H9 (cell line): ENCODE data around the gene GRID1. TPM values are rescaled to one million over a fixed set of nuclear protein-coding genes. Genes with fewer than 3 reads are reported as not detected.

Experiments
- DNase-seq: peaks from one replicate; pipeline ENCODE4 v3.0.0-alpha.2; 2017
- H2AFZ ChIP-seq: one replicate; pipeline ENCODE4 v1.6.1; 2013; ENCODE audit warnings: mild to moderate bottlenecking, low read length, control low read depth, moderate library complexity
- H2AK5ac ChIP-seq: 2 replicates; pipeline ENCODE4 v1.6.1; 2013; ENCODE audit warnings: low read length, control low read depth, mixed read lengths; ENCODE audit not compliant: insufficient read length
- H2BK120ac ChIP-seq: one replicate; pipeline ENCODE4 v1.6.1; 2013; ENCODE audit warnings: low read depth, mild to moderate bottlenecking, low read length, control low read depth, inconsistent platforms; ENCODE audit not compliant: poor library complexity, severe bottlenecking
- H2BK12ac ChIP-seq: 2 replicates; pipeline ENCODE4 v1.6.1; 2013; ENCODE audit warnings: low read length, control low read depth, mixed read lengths, low read depth; ENCODE audit not compliant: insufficient read length
- H2BK15ac ChIP-seq: 2 replicates; pipeline ENCODE4 v1.6.1; 2013; ENCODE audit warnings: low read depth, low read length, control low read depth
- H2BK20ac ChIP-seq: one replicate; pipeline ENCODE4 v1.6.1; 2013; ENCODE audit warnings: low read depth, mild to moderate bottlenecking, low read length, control low read depth, inconsistent platforms; ENCODE audit not compliant: poor library complexity, severe bottlenecking
- H2BK5ac ChIP-seq: 2 replicates; pipeline ENCODE4 v1.6.1; 2013; ENCODE audit warnings: low read length, control low read depth, mixed read lengths; ENCODE audit not compliant: insufficient read length
- H3K14ac ChIP-seq: 2 replicates; pipeline ENCODE4 v1.6.1; 2013; ENCODE audit warnings: low read length, control low read depth; ENCODE audit not compliant: insufficient read depth
- H3K18ac ChIP-seq: 2 replicates; pipeline ENCODE4 v1.6.1; 2013; ENCODE audit warnings: low read depth, mild to moderate bottlenecking, mixed read lengths, low read length, control low read depth; ENCODE audit not compliant: insufficient read length
- H3K23ac ChIP-seq: 2 replicates; pipeline ENCODE4 v1.6.1; 2013; ENCODE audit warnings: low read length, control low read depth, mixed read lengths, low read depth; ENCODE audit not compliant: insufficient read length
- H3K23me2 ChIP-seq: 2 replicates; pipeline ENCODE4 v1.6.1; 2013; ENCODE audit warnings: low read depth, mild to moderate bottlenecking, mixed read lengths, low read length, control low read depth; ENCODE audit not compliant: insufficient read length, poor library complexity, severe bottlenecking
- H3K27ac ChIP-seq: 2 replicates; pipeline ENCODE4 v1.5.1; 2013; ENCODE audit warnings: low read length, control low read depth, mixed read lengths, low read depth; ENCODE audit not compliant: insufficient read length
- H3K27me3 ChIP-seq: 2 replicates; pipeline ENCODE4 v1.6.1; 2013; ENCODE audit warnings: low read length, control low read depth, inconsistent platforms; ENCODE audit not compliant: insufficient read depth
- H3K4ac ChIP-seq: 2 replicates; pipeline ENCODE4 v1.6.1; 2013; ENCODE audit warnings: low read depth, mild to moderate bottlenecking, control low read depth, inconsistent platforms, low read length, moderate library complexity
- H3K4me1 ChIP-seq: 2 replicates; pipeline ENCODE4 v1.6.1; 2013; ENCODE audit warnings: low read length, control low read depth, inconsistent platforms; ENCODE audit not compliant: insufficient read depth
- H3K4me2 ChIP-seq: 2 replicates; pipeline ENCODE4 v1.6.1; 2013; ENCODE audit warnings: low read length, control low read depth, mixed read lengths; ENCODE audit not compliant: insufficient read length, insufficient read depth
- H3K56ac ChIP-seq: 2 replicates; pipeline ENCODE4 v1.6.1; 2013; ENCODE audit warnings: low read depth, mild to moderate bottlenecking, mixed read lengths, low read length, control low read depth; ENCODE audit not compliant: insufficient read length
- H3K79me1 ChIP-seq: 2 replicates; pipeline ENCODE4 v1.6.1; 2013; ENCODE audit warnings: low read depth, mild to moderate bottlenecking, moderate library complexity, low read length, control low read depth, inconsistent platforms; ENCODE audit not compliant: insufficient read depth, poor library complexity, severe bottlenecking
- H3K79me2 ChIP-seq: 2 replicates; pipeline ENCODE4 v1.6.1; 2013; ENCODE audit warnings: low read length, control low read depth, inconsistent platforms; ENCODE audit not compliant: insufficient read depth
- H3K9ac ChIP-seq: 2 replicates; pipeline ENCODE4 v1.6.1; 2013; ENCODE audit warnings: low read length, control low read depth, mixed read lengths; ENCODE audit not compliant: insufficient read length; ENCODE audit errors: extremely low read depth
- H3K9me3 ChIP-seq: one replicate; pipeline ENCODE4 v1.6.1; 2013; ENCODE audit warnings: low read depth, low read length, inconsistent platforms; ENCODE audit not compliant: control insufficient read depth
- H3T11ph ChIP-seq: one replicate; pipeline ENCODE4 v1.6.1; 2013; ENCODE audit warnings: mild to moderate bottlenecking, low read length, control low read depth, inconsistent platforms
- H4K20me1 ChIP-seq: one replicate; pipeline ENCODE4 v1.6.1; 2013; ENCODE audit not compliant: control insufficient read depth, insufficient read length, insufficient read depth
- H4K5ac ChIP-seq: 2 replicates; pipeline ENCODE4 v1.6.1; 2013; ENCODE audit warnings: low read depth, mild to moderate bottlenecking, mixed read lengths, low read length, control low read depth; ENCODE audit not compliant: insufficient read length
- H4K8ac ChIP-seq: replicated peaks from 2 replicates; pipeline ENCODE4 v1.6.1; 2013; ENCODE audit warnings: low read length, control low read depth, mixed read lengths, low read depth; ENCODE audit not compliant: insufficient read length
- H4K91ac ChIP-seq: 2 replicates; pipeline ENCODE4 v1.6.1; 2013; ENCODE audit warnings: low read depth, mild to moderate bottlenecking, moderate library complexity, mixed read lengths, low read length, control low read depth; ENCODE audit not compliant: insufficient read length
- H3K27ac Mint-ChIP-seq, 3 experiments: 2 replicates in 2 of 3; 3 replicates in 1 of 3; pipeline ENCODE4 v1.8.0; 2020 to 2021; ENCODE audit warnings: mixed read lengths in 3 of 3, mild to moderate bottlenecking in 1 of 3, moderate library complexity in 1 of 3
- H3K27me3 Mint-ChIP-seq: 2 replicates; pipeline ENCODE4 v1.8.0; 2021; ENCODE audit warnings: low read depth, mild to moderate bottlenecking, moderate library complexity, mixed read lengths
- H3K36me3 Mint-ChIP-seq, 3 experiments: 2 replicates in 2 of 3; 3 replicates in 1 of 3; pipeline ENCODE4 v1.8.0; 2020 to 2021; ENCODE audit warnings: low read depth in 3 of 3, mixed read lengths in 3 of 3; ENCODE audit not compliant: insufficient read depth in 1 of 3
- H3K4me1 Mint-ChIP-seq, 2 experiments: 2 replicates each; pipeline ENCODE4 v1.8.0; 2020; ENCODE audit warnings: mixed read lengths in 2 of 2
- H3K4me3 Mint-ChIP-seq, 2 experiments: 2 replicates in 1 of 2; 3 replicates in 1 of 2; pipeline ENCODE4 v1.8.0; 2020 to 2021; ENCODE audit warnings: mild to moderate bottlenecking in 2 of 2, mixed read lengths in 2 of 2, moderate library complexity in 1 of 2
- H3K9me3 Mint-ChIP-seq, 2 experiments: 2 replicates in 1 of 2; 3 replicates in 1 of 2; pipeline ENCODE4 v1.8.0; 2020; ENCODE audit warnings: mild to moderate bottlenecking in 2 of 2, mixed read lengths in 2 of 2, moderate library complexity in 1 of 2
- CTCF ChIP-seq: fragments of 200-600 bp; sonication (generic); conservative IDR thresholded peaks from 3 replicates; pipeline ENCODE4 v1.8.0; 2021; ENCODE audit warnings: antibody characterized with exemption, mild to moderate bottlenecking
- WGBS: extraction: QIAGEN DNeasy Blood & Tissue Kit; methylation state at CpG from one replicate; pipeline ENCODE4 v1.1.7; 2013; ENCODE audit warnings: missing lambda C conversion rate, low lambda C conversion rate, mixed read lengths; ENCODE audit not compliant: insufficient read length; ENCODE audit errors: extremely low coverage; 5-methylcytosine and 5-hydroxymethylcytosine counted together
- total RNA-seq: library from RNA; stranded (reverse); gene quantifications from 2 replicates; pipeline ENCODE4 v1.2.1, GENCODE V29; 2021

Gene GRID1
- total RNA-seq, 1 experiment from 2014 or later = 0.35 TPM

GRCh38 chr10:86167121-86167761, 199.4 kb downstream of the GRID1 start:
- Histone ChIP-seq H2BK12ac (no peak overlapping the region), H3K27ac (no peak overlapping the region), H4K20me1 (no peaks in the 10 kb centered on the region), H3K79me2 (no peaks in the 10 kb centered on the region), H4K8ac (no peak overlapping the region), H3K23me2 (no peaks in the 10 kb centered on the region), H3K4me2 (no peak overlapping the region), H3K79me1 (no peaks in the 10 kb centered on the region), H3K4ac (no peak overlapping the region), H3K27me3 (no peaks in the 10 kb centered on the region), H2BK5ac (no peak overlapping the region), H2BK15ac (no peak overlapping the region), H4K91ac (no peak overlapping the region), H2AK5ac (no peak overlapping the region), H2BK20ac (no peak overlapping the region), H3K4me1 (no peaks in the 10 kb centered on the region), H3K14ac (no peak overlapping the region), H3K9ac (no peak overlapping the region), H3K23ac (no peak overlapping the region), H4K5ac (no peak overlapping the region), H2BK120ac (no peak overlapping the region), H3K18ac (no peak overlapping the region), H2AFZ (no peak overlapping the region), H3T11ph (no peak overlapping the region), H3K9me3 (no peaks in the 10 kb centered on the region), H3K56ac (no peak overlapping the region)
- Mint-ChIP-seq H3K36me3 (no peaks in the 10 kb centered on the region), H3K4me1 (peaks cover 0 to 5% of the 10 kb centered on the region in 2 experiments; a peak in 1 of 4 replicates), H3K27me3 (no peaks in the 10 kb centered on the region; the same call in 1 of the 2 replicates), H3K4me3 (no peak overlapping the region), H3K9me3 (no peaks in the 10 kb centered on the region), H3K27ac (no peak overlapping the region)
- no peak for TF ChIP-seq CTCF
- no CpG with 5 or more reads among the region's 5 CpGs for WGBS
- no peak for DNase-seq
